ENCODE results near the gene CCDC8. TPM values are rescaled to one million over a fixed set of nuclear protein-coding genes. Genes with fewer than 3 reads are reported as not detected.

The CCDC8 gene
- total and polyA plus RNA-seq, 2 donors (not counting 3 experiments of a cell fraction or from before 2014, with no cell fraction given), result 0.18 to 0.75 TPM

- dilution Hi-C loops (cut with MboI; ENCODE audit: extremely low pct_ligation_motif_present, low sequenced_read_pairs), result no loop called here
- BruUV-seq (replicated peaks), result no TSS peak
Observed at GRCh38 chr19:46364359-46364758, 49.0 kb downstream of the CCDC8 start.

More at GRCh38 chr19:46364359-46364758, 49.0 kb downstream of the CCDC8 start:
- intact Hi-C loops (cut with micrococcal nuclease), result no loop called here
- Histone ChIP-seq H3K27me3 (ENCODE audit: control insufficient read depth in 2 of 2, insufficient read depth in 2 of 2, low read length in 2 of 2) (no peaks in the 10 kb centered on the region), H3K4me1 (ENCODE audit: control insufficient read depth, extremely low read depth, insufficient read depth, low read length) (no peaks in the 10 kb centered on the region), H3K4me3 (replicated peaks in 1 of 3; ENCODE audit: insufficient read depth in 1 of 3, low read depth in 1 of 3, low read length in 3 of 3) (no peak overlapping the region), H4K20me1 (replicated peaks; ENCODE audit: control insufficient read depth, extremely low read depth, insufficient read depth, low read length) (no peaks in the 10 kb centered on the region), H3K27ac (ENCODE audit: insufficient read depth, low read depth, low read length) (no peak overlapping the region), H3K9ac (replicated peaks; ENCODE audit: extremely low read depth, insufficient read depth, low read length) (no peak overlapping the region), H3K4me2 (ENCODE audit: insufficient read depth, low read length) (no peak overlapping the region), H3K36me3 (ENCODE audit: control insufficient read depth in 2 of 2, extremely low read depth in 1 of 2, insufficient read depth in 2 of 2, low read length in 2 of 2) (peaks cover 11 to 15% of the 10 kb centered on the region in 2 experiments), H3K79me2 (ENCODE audit: control insufficient read depth, insufficient read depth, low read length) (peaks cover 61% of the 10 kb centered on the region), H3K9me3 (replicated peaks; ENCODE audit: control insufficient read depth, insufficient read depth, low read length) (no peaks in the 10 kb centered on the region), H3K9me1 (replicated peaks; ENCODE audit: control insufficient read depth, extremely low read depth, insufficient read depth, low read length) (no peaks in the 10 kb centered on the region), H2AFZ (ENCODE audit: low read depth, low read length) (no peak overlapping the region)
- ChIA-PET CTCF (interaction anchor here (0.5 to 1.3 kb wide), 4 partner anchors 10 to 83 kb away, joined by 3 to 6 read pairs (median 4); no protein-coding TSS in a partner anchor), POLR2A (no interaction called here)
- TF ChIP-seq JUN (IDR thresholded peaks at IDR 0.05; ENCODE audit: borderline replicate concordance, insufficient read depth, insufficient read length, low read depth) (no peak), POLR2AphosphoS5 (IDR thresholded peaks at IDR 0.05; ENCODE audit: insufficient read depth, low read depth, low read length) (no peak), MYC (IDR thresholded peaks at IDR 0.05; ENCODE audit: low read depth, low read length) (no peak), EZH2 (IDR thresholded peaks at IDR 0.05; ENCODE audit: borderline replicate concordance, low read depth, low read length, severe bottlenecking) (no peak), FOS (IDR thresholded peaks at IDR 0.05; ENCODE audit: borderline replicate concordance, insufficient read depth, low read length) (no peak), CTCF (IDR thresholded peaks at IDR 0.05; ENCODE audit: extremely low read depth in 1 of 2, insufficient read depth in 1 of 2, low read depth in 1 of 2, low read length in 2 of 2) (no peak), GATA2 (IDR thresholded peaks at IDR 0.05; ENCODE audit: insufficient read depth, insufficient read length, low read depth, low read length) (no peak), MAX (IDR thresholded peaks at IDR 0.05; ENCODE audit: insufficient read depth, insufficient read length) (no peak), POLR2A (IDR thresholded peaks at IDR 0.05; ENCODE audit: low read depth, low read length) (no peak)
- DNase-seq (ENCODE audit: low read depth, low spot score) (no peak), FAIRE-seq (no peak)
